Smooth muscle cell (in vitro differentiated cells): Measurements from ENCODE around the gene AP5Z1. TPM values are rescaled to one million over a fixed set of nuclear protein-coding genes. Genes with fewer than 3 reads are reported as not detected.

Experiments used
- DNase-seq: peaks from one replicate; lab custom pipeline; 2025; ENCODE audit not compliant: unreplicated experiment; lab: John Stamatoyannopoulos, UW
- H2AFZ ChIP-seq: fragments of 200-600 bp; sonication (generic); 2 replicates; pipeline ENCODE4 v1.6.0; 2016; ENCODE audit warnings: antibody characterized with exemption, low read depth, mild to moderate bottlenecking
- H3F3A ChIP-seq: fragments of 200-600 bp; sonication (generic); 2 replicates; pipeline ENCODE4 v1.6.0; 2017; ENCODE audit warnings: antibody characterized with exemption, low read depth
- H3K27ac ChIP-seq: fragments of 200-600 bp; sonication (generic); 2 replicates; pipeline ENCODE4 v1.5.1; 2016; ENCODE audit warnings: low read depth, mild to moderate bottlenecking
- H3K27me3 ChIP-seq: fragments of 200-600 bp; sonication (generic); 2 replicates; pipeline ENCODE4 v1.6.1; 2016; ENCODE audit warnings: low read depth, mild to moderate bottlenecking
- H3K36me3 ChIP-seq: fragments of 200-600 bp; sonication (generic); 2 replicates; pipeline ENCODE4 v1.5.1; 2016; ENCODE audit warnings: low read depth
- H3K4me1 ChIP-seq: fragments of 200-600 bp; sonication (generic); 2 replicates; pipeline ENCODE4 v1.5.1; 2016; ENCODE audit warnings: low read depth
- H3K4me2 ChIP-seq: fragments of 200-600 bp; sonication (generic); 2 replicates; pipeline ENCODE4 v1.6.0; 2016; ENCODE audit warnings: mild to moderate bottlenecking
- H3K4me3 ChIP-seq: fragments of 200-600 bp; sonication (generic); 2 replicates; pipeline ENCODE4 v1.5.1; 2016; ENCODE audit warnings: mild to moderate bottlenecking
- H3K79me2 ChIP-seq: fragments of 200-600 bp; sonication (generic); 2 replicates; pipeline ENCODE4 v1.6.0; 2016; ENCODE audit warnings: low read depth, mild to moderate bottlenecking
- H3K9ac ChIP-seq: fragments of 200-600 bp; sonication (generic); 2 replicates; pipeline ENCODE4 v1.6.0; 2016; ENCODE audit warnings: low read depth
- H3K9me3 ChIP-seq: fragments of 200-600 bp; sonication (generic); replicated peaks from 2 replicates; pipeline ENCODE4 v1.5.1; 2016; ENCODE audit warnings: low read depth
- H4K20me1 ChIP-seq: fragments of 200-600 bp; sonication (generic); 2 replicates; pipeline ENCODE4 v1.6.0; 2016; ENCODE audit warnings: low read depth
- WGBS: methylation state at CpG from one replicate; pipeline ENCODE4 v1.1.7; 2016; ENCODE audit warnings: low lambda C conversion rate; 5-methylcytosine and 5-hydroxymethylcytosine counted together
- polyA plus RNA-seq: library from polyadenylated mRNA; unstranded; fragments of >200 nt; fragmentation: Nextera tagmentation; extraction: Ambion mirVana; gene quantifications from 2 replicates; pipeline ENCODE4 v1.2.1, GENCODE V29; 2016
- total RNA-seq: library from RNA; depleted of rRNA; stranded (reverse); fragments of >200 nt; gene quantifications from 2 replicates; pipeline ENCODE4 v1.2.3, GENCODE V29; 2014
- TF ChIP-seq, protein P1 (sequence below): fragments of 200-600 bp; sonication (generic); IDR thresholded peaks from 2 replicates; pipeline ENCODE4 v1.5.1; 2017; ENCODE audit warnings: borderline replicate concordance, mild to moderate bottlenecking, antibody characterized with exemption; ENCODE audit not compliant: insufficient read depth, poor library complexity, severe bottlenecking

AP5Z1 gene
- total and polyA plus RNA-seq, 2 experiments from 2014 or later, result 16.6 to 37.6 TPM

DNA sequence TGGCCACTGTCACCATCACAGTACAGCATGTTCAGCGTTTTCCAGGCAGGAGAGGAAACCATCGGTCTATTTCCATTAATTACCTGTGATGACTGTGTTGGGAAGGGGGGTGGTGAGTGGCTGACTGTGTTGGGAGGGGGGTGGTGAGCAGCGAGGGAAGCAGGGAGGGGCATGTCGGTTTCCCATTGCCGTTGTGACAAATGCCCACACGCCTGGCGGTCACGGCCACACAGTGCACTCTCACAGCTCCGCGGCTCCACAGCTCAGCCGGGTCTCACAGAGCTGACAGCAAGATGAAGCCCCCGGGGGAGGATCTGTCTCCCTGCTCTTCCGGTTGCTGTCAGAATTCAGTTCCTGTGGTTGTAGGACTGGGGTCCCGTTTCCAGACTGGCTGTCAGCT lies 39.0 kb downstream of the AP5Z1 start:
- no peak overlapping the region for H3K27ac ChIP-seq
- DNase-seq, result no peak
- TF ChIP-seq, protein P1, sequence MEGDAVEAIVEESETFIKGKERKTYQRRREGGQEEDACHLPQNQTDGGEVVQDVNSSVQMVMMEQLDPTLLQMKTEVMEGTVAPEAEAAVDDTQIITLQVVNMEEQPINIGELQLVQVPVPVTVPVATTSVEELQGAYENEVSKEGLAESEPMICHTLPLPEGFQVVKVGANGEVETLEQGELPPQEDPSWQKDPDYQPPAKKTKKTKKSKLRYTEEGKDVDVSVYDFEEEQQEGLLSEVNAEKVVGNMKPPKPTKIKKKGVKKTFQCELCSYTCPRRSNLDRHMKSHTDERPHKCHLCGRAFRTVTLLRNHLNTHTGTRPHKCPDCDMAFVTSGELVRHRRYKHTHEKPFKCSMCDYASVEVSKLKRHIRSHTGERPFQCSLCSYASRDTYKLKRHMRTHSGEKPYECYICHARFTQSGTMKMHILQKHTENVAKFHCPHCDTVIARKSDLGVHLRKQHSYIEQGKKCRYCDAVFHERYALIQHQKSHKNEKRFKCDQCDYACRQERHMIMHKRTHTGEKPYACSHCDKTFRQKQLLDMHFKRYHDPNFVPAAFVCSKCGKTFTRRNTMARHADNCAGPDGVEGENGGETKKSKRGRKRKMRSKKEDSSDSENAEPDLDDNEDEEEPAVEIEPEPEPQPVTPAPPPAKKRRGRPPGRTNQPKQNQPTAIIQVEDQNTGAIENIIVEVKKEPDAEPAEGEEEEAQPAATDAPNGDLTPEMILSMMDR, result no peak
- no peak overlapping the region for H3K9ac ChIP-seq
- no peak overlapping the region for H2AFZ ChIP-seq
- no peaks in the 10 kb centered on the region for H3K36me3 ChIP-seq
- H3K4me2 ChIP-seq, result no peak overlapping the region
- H3K27me3 ChIP-seq, result no peaks in the 10 kb centered on the region
- no peaks in the 10 kb centered on the region for H4K20me1 ChIP-seq
- no peaks in the 10 kb centered on the region for H3K79me2 ChIP-seq
- 94% methylated on average over 11 of the region's 14 CpGs for WGBS
- no peaks in the 10 kb centered on the region for H3F3A ChIP-seq
- no peaks in the 10 kb centered on the region for H3K4me1 ChIP-seq
- H3K4me3 ChIP-seq, result no peak overlapping the region
- H3K9me3 ChIP-seq, result no peaks in the 10 kb centered on the region

DNA sequence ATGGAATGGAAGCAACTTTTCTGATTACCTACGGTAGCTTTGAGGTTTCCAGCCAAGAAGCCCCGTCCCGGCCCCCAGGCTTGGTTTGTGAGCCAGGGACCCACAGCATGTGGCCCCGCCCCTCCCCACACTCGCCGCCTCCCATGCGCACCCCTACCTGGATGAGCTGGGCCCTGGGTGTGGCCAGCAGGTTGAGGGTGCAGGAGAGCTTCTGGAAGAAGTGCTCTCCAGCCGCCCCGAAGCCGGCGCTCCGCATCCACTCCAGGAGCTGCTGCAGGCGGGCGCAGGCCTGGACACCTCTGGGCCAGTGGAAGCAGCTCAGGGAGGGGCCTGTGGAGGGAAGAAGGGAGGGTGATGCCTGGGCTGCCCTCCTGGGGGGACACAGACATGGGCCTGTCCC lies 39.7 kb downstream of the AP5Z1 start:
- no peaks in the 10 kb centered on the region for H3F3A ChIP-seq
- 96% methylated on average over 14 of the region's 14 CpGs for WGBS
- H2AFZ ChIP-seq, result no peak overlapping the region
- TF ChIP-seq, protein P1, result no peak
- no peaks in the 10 kb centered on the region for H3K4me1 ChIP-seq
- H3K79me2 ChIP-seq, result no peaks in the 10 kb centered on the region
- H3K9ac ChIP-seq, result no peak overlapping the region
- H3K4me3 ChIP-seq, result no peak overlapping the region
- no peak for DNase-seq
- no peak overlapping the region for H3K27ac ChIP-seq
- H3K9me3 ChIP-seq, result no peaks in the 10 kb centered on the region
- no peaks in the 10 kb centered on the region for H4K20me1 ChIP-seq
- no peaks in the 10 kb centered on the region for H3K36me3 ChIP-seq
- no peaks in the 10 kb centered on the region for H3K27me3 ChIP-seq
- H3K4me2 ChIP-seq, result no peak overlapping the region

DNA sequence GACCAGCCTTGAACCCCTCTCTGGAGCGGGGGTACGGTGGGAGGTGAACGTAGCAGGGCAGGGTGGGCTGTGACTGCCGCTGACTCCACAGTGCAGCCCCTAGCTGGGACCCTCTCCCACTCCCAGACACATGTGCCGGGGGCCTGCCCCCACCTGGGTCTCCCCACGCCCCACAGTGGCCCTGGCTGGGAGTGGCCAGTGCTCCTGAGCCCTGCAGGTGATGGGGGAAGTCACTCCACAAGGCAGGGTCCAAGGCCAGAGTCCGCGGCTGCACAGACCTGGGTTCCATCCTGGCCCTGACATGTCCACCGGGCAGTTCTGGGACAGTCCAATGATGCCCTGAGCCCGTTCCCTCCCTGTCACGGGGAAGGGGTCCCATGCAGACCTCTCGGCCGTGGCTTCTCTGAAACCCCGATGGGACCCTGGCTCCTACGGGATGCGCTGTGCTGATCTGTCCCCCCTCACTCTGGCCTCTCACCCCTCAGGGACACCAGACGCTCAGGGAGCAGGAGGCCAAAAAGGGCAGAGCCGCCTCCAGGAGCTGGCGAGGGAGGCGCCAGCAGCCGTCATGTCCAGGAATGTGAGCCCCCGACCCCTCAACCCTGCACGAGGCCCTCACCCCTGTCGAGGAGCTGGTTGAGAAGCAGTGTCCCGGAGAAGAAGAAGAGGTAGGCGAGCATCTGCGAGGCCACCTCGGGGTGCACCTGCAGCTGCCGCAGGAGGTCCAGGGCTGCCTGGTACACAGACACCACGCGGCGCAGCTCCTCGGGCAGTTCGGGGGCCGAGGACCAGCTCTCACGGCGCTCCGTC lies 40.4 kb downstream of the AP5Z1 start:
- Histone ChIP-seq H3K27me3 (no peaks in the 10 kb centered on the region), H3F3A (no peaks in the 10 kb centered on the region)

More for the DNA sequence above, 40.4 kb downstream of the AP5Z1 start:
- H3K4me3 ChIP-seq, result no peak overlapping the region
- no peak for DNase-seq
- H3K9me3 ChIP-seq, result no peaks in the 10 kb centered on the region
- H2AFZ ChIP-seq, result no peak overlapping the region
- TF ChIP-seq, protein P1, result no peak
- no peaks in the 10 kb centered on the region for H3K36me3 ChIP-seq
- no peaks in the 10 kb centered on the region for H3K79me2 ChIP-seq
- H3K27ac ChIP-seq, result no peak overlapping the region
- H3K4me2 ChIP-seq, result no peak overlapping the region
- WGBS, result 95% methylated on average over 38 of the region's 38 CpGs
- no peaks in the 10 kb centered on the region for H4K20me1 ChIP-seq
- no peaks in the 10 kb centered on the region for H3K4me1 ChIP-seq
- no peak overlapping the region for H3K9ac ChIP-seq
